ENCODE results near the gene RTN4RL2.

RTN4RL2 gene

GRCh38 chr11:57460022-57460757, at the start of gene RTN4RL2:
Gene RTN4RL2 (plus strand): TSS chr11:57460528. CDS start chr11:57460866, 338 bp downstream.
- H3K9me3 Mint-ChIP-seq = no peaks in the 10 kb centered on the region
- peaks cover 9% of the 10 kb centered on the region for H3K36me3 Mint-ChIP-seq
- H3K4me1 Mint-ChIP-seq = peaks cover 46% of the 10 kb centered on the region
- no peak within 1 kb of the TSS for H3K27ac Mint-ChIP-seq
- DNase-seq (ENCODE audit: low spot score in 2 of 2) = peak in 1 of 2 donors; percentile 74
- peak; percentile 57 for ATAC-seq
- H3K4me3 Mint-ChIP-seq = peak within 1 kb of the TSS; percentile 81

GRCh38 chr11:57413681-57414080, 46.6 kb upstream of the RTN4RL2 start:
- peak overlapping the region; percentile 80 for H3K27ac Mint-ChIP-seq
- no peak for ATAC-seq
- H3K4me1 Mint-ChIP-seq = peaks cover 62% of the 10 kb centered on the region
- no peak for DNase-seq (ENCODE audit: low spot score in 2 of 2)
- no peaks in the 10 kb centered on the region for H3K9me3 Mint-ChIP-seq
- H3K4me3 Mint-ChIP-seq = no peak overlapping the region
- peaks cover 100% of the 10 kb centered on the region for H3K36me3 Mint-ChIP-seq

GRCh38 chr11:57414612-57415212, 45.6 kb upstream of the RTN4RL2 start:
- ATAC-seq = peak; percentile 26
- H3K36me3 Mint-ChIP-seq = peaks cover 100% of the 10 kb centered on the region

GRCh38 chr11:57416436-57416835, 43.9 kb upstream of the RTN4RL2 start:
- peaks cover 65% of the 10 kb centered on the region for H3K4me1 Mint-ChIP-seq
- peaks cover 100% of the 10 kb centered on the region for H3K36me3 Mint-ChIP-seq
- DNase-seq (ENCODE audit: low spot score in 2 of 2) = no peak
- no peak for ATAC-seq
- H3K27ac Mint-ChIP-seq = peak overlapping the region; percentile 70
- H3K4me3 Mint-ChIP-seq = no peak overlapping the region
- H3K9me3 Mint-ChIP-seq = no peaks in the 10 kb centered on the region

More at GRCh38 chr11:57414612-57415212, 45.6 kb upstream of the RTN4RL2 start:
- DNase-seq (ENCODE audit: low spot score in 2 of 2) = no peak
- H3K27ac Mint-ChIP-seq = peak overlapping the region; percentile 64
- H3K4me3 Mint-ChIP-seq = no peak overlapping the region
- peaks cover 61% of the 10 kb centered on the region for H3K4me1 Mint-ChIP-seq
- H3K9me3 Mint-ChIP-seq = no peaks in the 10 kb centered on the region

- Mint-ChIP-seq H3K9me3 (no peaks in the 10 kb centered on the region), H3K4me3 (no peak overlapping the region), H3K36me3 (peaks cover 100% of the 10 kb centered on the region), H3K27ac (no peak overlapping the region), H3K4me1 (peaks cover 71% of the 10 kb centered on the region)
- ATAC-seq (no peak), DNase-seq (ENCODE audit: low spot score in 2 of 2) (no peak)
Measured at GRCh38 chr11:57417056-57417455, 43.3 kb upstream of the RTN4RL2 start.

- DNase-seq (ENCODE audit: low spot score in 2 of 2) (no peak), ATAC-seq (no peak)
- no peaks in the 10 kb centered on the region for H3K9me3 Mint-ChIP-seq
- H3K4me1 Mint-ChIP-seq = peaks cover 77% of the 10 kb centered on the region
- H3K36me3 Mint-ChIP-seq = peaks cover 100% of the 10 kb centered on the region
- H3K27ac Mint-ChIP-seq = no peak overlapping the region
- H3K4me3 Mint-ChIP-seq = no peak overlapping the region
Measured at GRCh38 chr11:57418131-57418530, 42.2 kb upstream of the RTN4RL2 start.

GRCh38 chr11:57419146-57419545, 41.2 kb upstream of the RTN4RL2 start:
- Mint-ChIP-seq H3K27ac (no peak overlapping the region), H3K4me1 (peaks cover 77% of the 10 kb centered on the region), H3K4me3 (no peak overlapping the region), H3K36me3 (peaks cover 100% of the 10 kb centered on the region), H3K9me3 (no peaks in the 10 kb centered on the region)
- ATAC-seq = no peak
- no peak for DNase-seq (ENCODE audit: low spot score in 2 of 2)

GRCh38 chr11:57421066-57421465, 39.3 kb upstream of the RTN4RL2 start:
- Mint-ChIP-seq H3K36me3 (peaks cover 100% of the 10 kb centered on the region), H3K4me1 (peaks cover 73% of the 10 kb centered on the region), H3K4me3 (peak overlapping the region; percentile 93), H3K27ac (no peak overlapping the region), H3K9me3 (no peaks in the 10 kb centered on the region)
- DNase-seq (ENCODE audit: low spot score in 2 of 2) = no peak
- ATAC-seq = no peak

- H3K9me3 Mint-ChIP-seq = no peaks in the 10 kb centered on the region
- ATAC-seq (no peak), DNase-seq (ENCODE audit: low spot score in 2 of 2) (no peak)
- peaks cover 70% of the 10 kb centered on the region for H3K4me1 Mint-ChIP-seq
- peak overlapping the region; percentile 93 for H3K4me3 Mint-ChIP-seq
- peaks cover 100% of the 10 kb centered on the region for H3K36me3 Mint-ChIP-seq
- H3K27ac Mint-ChIP-seq = peak overlapping the region; percentile 12
Measured at GRCh38 chr11:57421805-57422204, 38.5 kb upstream of the RTN4RL2 start.

GRCh38 chr11:57422669-57423068, 37.7 kb upstream of the RTN4RL2 start:
- Mint-ChIP-seq H3K4me1 (peaks cover 71% of the 10 kb centered on the region), H3K27ac (peak overlapping the region; percentile 96)

GRCh38 chr11:57424137-57424791, 36.1 kb upstream of the RTN4RL2 start:
- ATAC-seq (no peak), DNase-seq (ENCODE audit: low spot score in 2 of 2) (no peak)
- Mint-ChIP-seq H3K4me1 (peaks cover 69% of the 10 kb centered on the region), H3K27ac (peak overlapping the region; percentile 96), H3K9me3 (no peaks in the 10 kb centered on the region), H3K36me3 (peaks cover 83% of the 10 kb centered on the region), H3K4me3 (peak overlapping the region; percentile 93)

More at GRCh38 chr11:57422669-57423068, 37.7 kb upstream of the RTN4RL2 start:
- ATAC-seq = no peak
- peaks cover 99% of the 10 kb centered on the region for H3K36me3 Mint-ChIP-seq
- H3K9me3 Mint-ChIP-seq = no peaks in the 10 kb centered on the region
- peak overlapping the region; percentile 93 for H3K4me3 Mint-ChIP-seq
- no peak for DNase-seq (ENCODE audit: low spot score in 2 of 2)

- Mint-ChIP-seq H3K27ac (peak overlapping the region; percentile 96), H3K36me3 (peaks cover 76% of the 10 kb centered on the region), H3K9me3 (no peaks in the 10 kb centered on the region), H3K4me1 (peaks cover 66% of the 10 kb centered on the region), H3K4me3 (peak overlapping the region; percentile 93)
- peak; percentile 97 for ATAC-seq
- peak; percentile 66 to 91 for DNase-seq (ENCODE audit: low spot score in 2 of 2)
Measured at GRCh38 chr11:57424792-57425564, 35.4 kb upstream of the RTN4RL2 start.

- peak overlapping the region; percentile 96 for H3K27ac Mint-ChIP-seq
- H3K4me3 Mint-ChIP-seq = peak overlapping the region; percentile 93
- peaks cover 68% of the 10 kb centered on the region for H3K36me3 Mint-ChIP-seq
- DNase-seq (ENCODE audit: low spot score in 2 of 2) (peak in 1 of 2 donors; percentile 60), ATAC-seq (no peak)
- peaks cover 58% of the 10 kb centered on the region for H3K4me1 Mint-ChIP-seq
- H3K9me3 Mint-ChIP-seq = no peaks in the 10 kb centered on the region
Measured at GRCh38 chr11:57425565-57426438, 34.5 kb upstream of the RTN4RL2 start.

GRCh38 chr11:57426439-57426928, 33.8 kb upstream of the RTN4RL2 start:
- peaks cover 61% of the 10 kb centered on the region for H3K36me3 Mint-ChIP-seq
- no peaks in the 10 kb centered on the region for H3K9me3 Mint-ChIP-seq
- peak overlapping the region; percentile 96 for H3K27ac Mint-ChIP-seq
- DNase-seq (ENCODE audit: low spot score in 2 of 2) (peak in 1 of 2 donors; percentile 60), ATAC-seq (no peak)
- peaks cover 54% of the 10 kb centered on the region for H3K4me1 Mint-ChIP-seq
- H3K4me3 Mint-ChIP-seq = peak overlapping the region; percentile 93

Measured in stimulated activated effector memory CD8-positive, alpha-beta T cell treated with anti-CD3 and anti-CD28 coated beads, Interleukin-12 subunit alpha, Interleukin-12 subunit beta, amount 100 ng/mL, for 72 hours (primary cell).